NOMO-1 treated with dmso at 0.1 percent for 144 hours (cell line): Measurements from ENCODE around the gene SNCB.

Source experiments
- DNase-seq: peaks from one replicate; lab custom pipeline; 2025; ENCODE audit not compliant: unreplicated experiment; lab: John Stamatoyannopoulos, UW

SNCB gene

DNA sequence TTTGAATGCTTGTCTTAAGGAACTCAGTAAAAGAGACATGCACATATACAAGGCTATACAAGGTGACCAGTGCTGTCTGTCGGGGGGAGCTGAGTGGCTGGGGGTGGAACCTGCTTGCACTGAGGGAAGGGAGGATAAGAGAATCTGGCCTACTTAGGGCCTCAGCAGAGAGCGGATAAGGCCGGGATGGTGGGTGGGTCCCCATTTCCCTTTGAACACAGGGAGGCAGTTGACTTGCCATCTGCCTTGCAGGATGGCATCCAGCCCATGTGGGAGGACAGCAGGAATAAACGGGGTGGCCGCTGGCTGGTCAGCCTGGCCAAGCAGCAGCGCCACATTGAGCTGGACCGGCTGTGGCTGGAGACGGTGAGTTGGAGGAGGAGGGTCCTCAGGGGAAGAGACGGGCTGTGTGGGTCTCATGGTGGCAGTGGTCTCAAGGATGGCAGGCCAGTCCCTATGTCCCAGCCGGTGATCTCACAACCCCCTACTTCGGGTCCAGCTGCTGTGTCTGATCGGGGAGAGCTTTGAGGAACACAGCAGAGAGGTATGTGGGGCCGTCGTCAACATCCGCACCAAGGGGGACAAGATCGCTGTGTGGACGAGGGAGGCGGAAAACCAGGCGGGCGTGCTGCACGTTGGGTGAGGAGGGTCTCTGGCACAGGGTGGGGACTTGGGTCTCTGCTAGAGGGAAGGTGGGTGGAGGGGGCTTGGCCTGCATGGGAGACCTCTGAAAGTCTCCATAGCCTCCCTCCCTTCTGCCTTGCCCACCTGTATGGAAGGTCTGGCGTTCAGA lies 14.7 kb upstream of the SNCB start:
- no peak for DNase-seq

DNA sequence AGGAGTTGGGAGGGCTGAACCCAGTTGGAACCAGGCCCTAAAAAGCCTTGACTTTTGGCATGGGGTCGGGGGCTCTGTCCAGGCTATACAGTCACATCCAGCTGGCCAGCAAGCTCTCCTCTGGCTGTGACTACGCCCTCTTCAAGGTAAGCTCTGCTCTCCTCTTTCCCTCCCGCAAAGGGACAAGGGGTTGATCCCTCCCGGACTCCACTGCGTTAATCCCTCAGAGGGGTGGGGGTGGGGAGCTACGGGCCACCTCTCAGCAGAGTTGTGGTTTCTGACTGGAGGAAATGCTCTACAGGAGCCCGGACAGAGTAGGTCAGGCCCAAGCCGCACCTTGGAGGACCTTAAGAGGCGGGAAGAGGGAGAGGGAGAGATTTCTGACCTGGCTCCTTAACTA lies 14.0 kb upstream of the SNCB start:
- DNase-seq = no peak

DNA sequence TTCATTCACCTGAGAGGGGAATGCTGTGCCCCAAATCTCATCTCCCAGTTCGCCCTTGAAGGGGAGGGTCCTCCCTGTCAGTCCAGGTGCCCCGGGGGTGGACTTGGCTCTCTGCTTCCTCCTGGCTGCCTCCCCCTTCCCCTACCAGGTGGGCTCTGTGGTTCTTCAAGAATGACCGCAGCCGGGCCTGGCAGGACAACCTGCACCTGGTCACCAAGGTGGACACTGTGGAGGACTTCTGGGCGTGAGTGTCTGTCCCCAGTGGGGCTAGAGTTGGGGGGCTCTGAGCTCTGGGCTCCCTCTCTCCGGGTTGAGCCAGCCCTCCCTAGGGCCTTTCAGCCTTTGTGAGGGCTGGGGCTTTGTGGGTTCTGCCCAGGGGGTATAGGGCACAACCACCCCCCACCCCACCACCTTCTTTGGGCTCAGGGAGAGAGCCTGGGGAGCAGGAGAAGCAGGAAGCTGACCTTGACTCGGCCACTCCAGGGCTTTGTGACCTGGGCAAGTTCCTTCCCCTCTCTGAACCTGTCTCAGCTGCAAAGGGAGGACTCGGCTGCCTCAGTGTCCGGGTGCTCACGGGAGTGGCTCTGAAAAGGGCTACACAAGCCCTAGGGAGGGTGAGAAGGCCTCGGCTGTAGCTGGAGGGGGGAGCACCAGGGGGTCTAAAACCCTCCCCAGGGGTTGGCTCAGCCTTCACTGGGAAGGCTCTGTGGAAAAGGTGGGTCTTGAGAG lies 13.3 kb upstream of the SNCB start:
- no peak for DNase-seq

- DNase-seq = no peak
Observed at GRCh38 chr5:176642675-176643490, 12.5 kb upstream of the SNCB start.

DNA sequence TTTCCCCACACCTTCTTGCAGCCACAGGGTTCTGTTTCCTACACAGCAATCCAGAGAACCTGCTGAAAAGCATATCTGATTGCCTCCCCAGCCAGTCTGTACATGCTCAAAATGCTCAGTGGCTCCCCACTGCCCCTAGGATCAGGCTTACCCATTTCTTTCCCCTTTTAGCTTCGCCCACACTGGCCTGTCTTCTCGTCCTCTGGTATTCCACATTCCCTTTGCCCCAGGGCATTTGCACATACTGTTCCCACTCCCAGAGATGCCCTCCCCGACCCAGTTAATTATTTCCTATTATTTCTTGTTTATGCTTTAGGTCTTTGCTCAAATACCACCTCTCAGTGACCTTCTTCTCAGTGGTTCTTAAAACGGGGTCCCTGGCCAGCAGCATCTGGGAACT lies 10.3 kb upstream of the SNCB start:
- DNase-seq = no peak

DNA sequence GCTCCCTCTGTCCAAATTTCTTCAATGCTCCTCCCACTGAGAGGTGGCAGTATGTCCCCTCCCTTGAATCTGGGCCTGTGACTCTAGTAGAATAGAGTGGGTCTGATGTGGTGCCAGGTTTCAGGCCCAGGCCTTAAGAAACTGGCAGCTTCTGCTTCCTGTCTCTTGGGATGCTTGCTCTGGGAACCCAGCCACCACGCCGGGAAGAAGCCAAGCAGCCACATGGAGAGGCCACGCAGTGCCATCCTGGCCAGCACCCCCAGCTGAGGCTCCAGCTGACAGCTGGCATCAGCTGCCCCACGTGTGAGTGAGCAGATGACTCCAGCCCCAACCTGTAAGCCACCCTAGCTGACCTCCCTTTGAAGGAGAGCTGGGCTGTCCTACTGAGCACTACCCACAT lies 9.6 kb upstream of the SNCB start:
- no peak for DNase-seq

DNA sequence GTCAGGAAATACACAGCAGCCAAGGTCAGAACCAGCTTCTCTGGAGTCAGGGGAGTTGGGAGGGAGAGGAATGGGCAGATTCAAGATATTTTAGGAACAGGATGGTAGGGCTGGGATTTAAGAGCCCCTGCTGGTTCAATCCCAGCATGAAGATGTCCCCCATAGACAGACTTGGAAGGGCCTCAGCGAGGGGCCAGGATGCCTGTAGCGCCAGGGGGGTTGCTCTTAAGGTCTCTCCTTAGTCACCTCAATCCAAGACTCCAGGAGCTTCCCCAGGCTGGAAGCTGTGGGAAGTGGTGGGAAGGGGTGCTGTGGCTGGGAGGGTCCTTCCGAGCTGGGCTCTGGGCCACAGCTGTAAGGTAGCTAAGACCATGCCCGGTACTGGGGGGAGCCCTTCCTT lies 8.9 kb upstream of the SNCB start:
- no peak for DNase-seq

GRCh38 chr5:176638437-176638836 lies 8.1 kb upstream of the SNCB start:
- no peak for DNase-seq

- no peak for DNase-seq
Observed at GRCh38 chr5:176637556-176637955, 7.2 kb upstream of the SNCB start.

DNA sequence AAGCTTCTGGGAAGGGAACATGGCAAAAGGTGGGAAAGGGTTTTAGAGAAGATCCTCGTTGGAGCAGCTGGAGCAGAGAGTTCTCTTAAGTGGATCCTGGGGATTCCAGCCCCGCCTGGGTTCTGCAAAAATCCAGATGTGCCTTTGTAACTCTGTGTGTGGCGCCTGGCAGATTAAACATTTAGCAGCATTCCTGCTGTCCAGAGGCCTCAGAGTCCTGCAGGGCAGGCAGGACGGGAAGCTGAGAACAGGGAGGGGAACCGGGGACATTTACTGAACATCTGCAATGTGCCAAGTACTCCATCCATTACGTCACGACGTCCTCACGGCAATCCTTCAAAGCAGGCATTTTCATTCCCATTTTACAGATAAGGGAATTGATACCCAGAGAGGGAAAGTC lies 6.1 kb upstream of the SNCB start:
- no peak for DNase-seq

DNA sequence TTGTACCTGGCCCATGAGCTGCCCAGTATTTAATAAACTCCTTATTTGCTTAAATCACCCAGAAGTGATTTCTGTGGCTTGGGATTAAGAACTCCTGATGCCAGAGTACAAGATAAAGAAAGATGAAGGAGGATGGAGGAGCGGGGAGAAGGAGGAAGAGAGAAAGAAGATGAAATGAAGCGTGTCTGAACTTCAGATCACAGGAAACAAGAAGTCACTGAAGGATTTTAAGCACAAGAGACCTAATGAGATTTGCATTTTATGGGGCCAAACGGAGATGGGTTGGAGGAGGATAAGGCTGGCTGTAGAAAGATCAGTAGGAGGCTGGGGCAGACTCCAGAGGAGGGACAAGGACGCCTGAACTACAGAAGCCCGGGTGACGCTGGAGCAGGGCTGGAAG lies 3.3 kb upstream of the SNCB start:
- no peak for DNase-seq

- no peak for DNase-seq
Observed at GRCh38 chr5:176632745-176633144, 2.4 kb upstream of the SNCB start.

DNA sequence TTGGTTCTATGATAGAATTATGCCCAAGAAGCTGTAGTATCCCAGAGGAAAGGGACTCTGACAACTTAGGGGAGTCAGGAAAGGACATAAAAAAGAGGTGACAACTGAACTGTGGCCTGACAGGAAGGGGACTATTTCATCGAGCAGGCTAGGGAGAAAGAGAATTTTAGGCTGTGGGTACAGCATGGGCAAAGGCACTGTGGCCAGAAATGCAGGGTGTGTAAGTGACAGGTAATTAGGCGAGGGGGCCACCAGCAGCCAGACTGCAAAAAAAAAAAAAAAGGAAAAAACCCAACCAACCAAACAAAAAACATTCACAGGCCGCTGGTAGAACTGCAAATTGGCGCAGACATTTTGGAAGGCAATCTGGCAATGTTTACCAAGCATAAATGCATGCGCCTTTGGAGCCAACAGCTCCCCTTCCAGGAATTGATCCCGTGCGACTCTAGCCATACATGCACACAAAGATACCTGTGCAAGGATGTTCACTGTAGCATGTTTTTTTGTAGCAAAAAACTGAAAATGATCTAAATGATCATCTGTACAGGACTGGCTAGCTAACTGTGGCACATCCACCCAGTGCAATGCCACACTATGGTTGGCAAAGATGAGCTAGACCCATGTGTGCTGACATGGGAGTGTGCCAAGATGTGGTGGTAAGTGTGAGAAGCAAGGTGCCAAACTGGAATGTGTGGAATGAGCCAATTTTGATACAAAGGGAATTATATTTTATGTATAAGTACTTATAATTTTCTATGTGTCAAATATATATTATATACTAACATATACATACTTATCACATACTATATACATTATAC lies 1.3 kb upstream of the SNCB start:
- no peak for DNase-seq

DNA sequence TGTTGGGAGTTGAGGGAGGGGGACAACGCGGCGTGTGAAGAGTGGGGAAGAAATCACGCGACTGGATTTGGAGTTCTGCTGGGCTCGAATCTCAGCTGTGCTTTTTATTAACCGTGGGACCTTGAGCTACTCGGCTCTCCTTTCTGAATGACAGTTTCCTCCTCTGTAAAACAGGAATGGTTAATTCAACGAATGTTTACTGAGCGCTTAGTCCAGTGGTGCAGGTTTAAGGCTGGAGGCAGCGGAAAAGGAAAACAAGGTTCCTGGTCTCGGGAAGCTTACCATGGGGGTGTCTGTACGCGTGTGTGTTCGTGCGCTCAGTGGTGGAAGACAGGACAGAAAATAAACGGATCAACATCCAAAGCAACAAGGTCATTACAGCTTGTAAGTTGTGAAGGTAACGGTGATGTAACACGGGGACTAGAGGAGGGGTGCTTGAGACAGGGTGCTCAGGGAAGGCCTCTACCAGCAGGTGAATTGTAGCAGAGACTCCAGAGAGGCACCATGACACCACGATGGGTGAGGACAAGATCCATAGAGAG lies 418 bp upstream of the SNCB start:
- no peak for DNase-seq

GRCh38 chr5:176629317-176629852 lies 949 bp downstream of the SNCB start:
- DNase-seq = no peak

- no peak for DNase-seq
Observed at GRCh38 chr5:176628406-176629228, 1.7 kb downstream of the SNCB start.

- no peak for DNase-seq
Observed at GRCh38 chr5:176627582-176627981, 2.8 kb downstream of the SNCB start.

DNA sequence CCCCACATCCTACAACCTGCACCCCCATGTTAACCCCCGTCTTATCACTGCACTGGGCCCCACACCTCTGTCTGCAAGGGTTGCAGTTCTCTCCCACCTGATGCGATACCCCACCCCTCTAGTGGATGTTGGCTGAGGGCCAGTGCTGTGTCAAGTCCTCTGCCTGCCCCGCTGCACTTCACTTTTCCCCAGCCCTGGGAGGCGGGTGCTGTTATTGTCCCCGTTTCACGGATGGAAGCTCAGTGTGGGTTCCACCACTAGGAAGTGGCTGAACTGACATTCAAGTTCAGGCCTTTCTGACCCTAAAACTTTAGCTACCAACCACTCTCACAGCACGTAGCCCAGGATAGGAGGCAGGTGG lies 3.5 kb downstream of the SNCB start:
- no peak for DNase-seq

- no peak for DNase-seq
Observed at GRCh38 chr5:176625966-176626875, 4.1 kb downstream of the SNCB start.
